Suprapubic skin (tissue), 4 donors: ENCODE data around the gene LRRFIP1. TPM values are rescaled to one million over a fixed set of nuclear protein-coding genes. Genes with fewer than 3 reads are reported as not detected.

ENCODE experiments used
- DNase-seq, 2 donors: peaks; one replicate each; pipeline ENCODE4 v3.0.0-alpha.2; 2019; ENCODE audit warnings: low spot score in 2 of 2
- H3K27ac ChIP-seq: fragments of 200-600 bp; sonication (generic); one replicate; pipeline ENCODE4 v1.5.1; 2019
- H3K27me3 ChIP-seq: fragments of 200-600 bp; sonication (generic); one replicate; pipeline ENCODE4 v1.5.1; 2019
- H3K36me3 ChIP-seq: fragments of 200-600 bp; sonication (generic); one replicate; pipeline ENCODE4 v1.5.1; 2019
- H3K4me1 ChIP-seq: fragments of 200-600 bp; sonication (generic); one replicate; pipeline ENCODE4 v1.5.1; 2019
- H3K4me3 ChIP-seq: fragments of 200-600 bp; sonication (generic); one replicate; pipeline ENCODE4 v1.5.1; 2019; ENCODE audit warnings: mild to moderate bottlenecking
- H3K9me3 ChIP-seq: fragments of 200-600 bp; sonication (generic); one replicate; pipeline ENCODE4 v1.5.1; 2019
- EP300 ChIP-seq: sonication (generic); formaldehyde crosslinking; IDR thresholded peaks from one replicate; pipeline ENCODE4 v1.6.1; 2017; ENCODE audit warnings: antibody characterized with exemption
- POLR2A ChIP-seq, 2 donors: fragments of 450-650 bp; IDR thresholded peaks; one replicate each; pipeline ENCODE4 v1.6.1; 2017; ENCODE audit warnings: antibody characterized with exemption in 2 of 2, mild to moderate bottlenecking in 2 of 2, moderate library complexity in 2 of 2
- POLR2AphosphoS5 ChIP-seq, 3 donors: sonication (generic); formaldehyde crosslinking; IDR thresholded peaks; one replicate each; pipeline ENCODE4 v1.6.1; 2017; ENCODE audit warnings: antibody characterized with exemption in 3 of 3
- WGBS: methylation state at CpG from one replicate; pipeline ENCODE4 v1.1.5; 2018; 5-methylcytosine and 5-hydroxymethylcytosine counted together
- total RNA-seq, 4 donors: library from RNA; depleted of rRNA; stranded (reverse); fragments of >200 nt; gene quantifications; one replicate each; pipeline ENCODE4 v1.1.0, GENCODE V29; 2016
- TF ChIP-seq, protein P1 (sequence below), 2 donors: fragments of 200-600 bp in 1 of 2; fragments of 450-650 bp in 1 of 2; sonication (generic) in 1 of 2; IDR thresholded peaks; one replicate each; pipeline ENCODE4 v1.5.1; 2016 to 2019; ENCODE audit warnings: antibody characterized with exemption in 2 of 2, mild to moderate bottlenecking in 1 of 2, moderate library complexity in 1 of 2

LRRFIP1 gene
- total RNA-seq, 4 donors from 2014 or later = 100 to 150 (median 109) TPM

- Histone ChIP-seq H3K36me3 (peaks cover 19% of the 10 kb centered on the region), H3K9me3 (no peaks in the 10 kb centered on the region), H3K4me1 (peaks cover 73% of the 10 kb centered on the region), H3K4me3 (no peak overlapping the region), H3K27ac (peak overlapping the region; percentile 62), H3K27me3 (no peaks in the 10 kb centered on the region)
- 82% methylated on average over 5 of the region's 5 CpGs for WGBS
- DNase-seq = no peak
- TF ChIP-seq POLR2A (IDR thresholded peaks at IDR 0.05) = no peak
These were observed 78.9 kb downstream of the LRRFIP1 start for GRCh38 chr2:237706257-237706656.

GRCh38 chr2:237708065-237708398 lies 80.6 kb downstream of the LRRFIP1 start:
- DNase-seq = no peak
- H3K27ac ChIP-seq = peak overlapping the region; percentile 62
- no peaks in the 10 kb centered on the region for H3K9me3 ChIP-seq
- 79% methylated on average over 3 of the region's 3 CpGs for WGBS
- no peak overlapping the region for H3K4me3 ChIP-seq
- peaks cover 63% of the 10 kb centered on the region for H3K4me1 ChIP-seq
- TF ChIP-seq EP300 = no peak
- TF ChIP-seq, protein P1, sequence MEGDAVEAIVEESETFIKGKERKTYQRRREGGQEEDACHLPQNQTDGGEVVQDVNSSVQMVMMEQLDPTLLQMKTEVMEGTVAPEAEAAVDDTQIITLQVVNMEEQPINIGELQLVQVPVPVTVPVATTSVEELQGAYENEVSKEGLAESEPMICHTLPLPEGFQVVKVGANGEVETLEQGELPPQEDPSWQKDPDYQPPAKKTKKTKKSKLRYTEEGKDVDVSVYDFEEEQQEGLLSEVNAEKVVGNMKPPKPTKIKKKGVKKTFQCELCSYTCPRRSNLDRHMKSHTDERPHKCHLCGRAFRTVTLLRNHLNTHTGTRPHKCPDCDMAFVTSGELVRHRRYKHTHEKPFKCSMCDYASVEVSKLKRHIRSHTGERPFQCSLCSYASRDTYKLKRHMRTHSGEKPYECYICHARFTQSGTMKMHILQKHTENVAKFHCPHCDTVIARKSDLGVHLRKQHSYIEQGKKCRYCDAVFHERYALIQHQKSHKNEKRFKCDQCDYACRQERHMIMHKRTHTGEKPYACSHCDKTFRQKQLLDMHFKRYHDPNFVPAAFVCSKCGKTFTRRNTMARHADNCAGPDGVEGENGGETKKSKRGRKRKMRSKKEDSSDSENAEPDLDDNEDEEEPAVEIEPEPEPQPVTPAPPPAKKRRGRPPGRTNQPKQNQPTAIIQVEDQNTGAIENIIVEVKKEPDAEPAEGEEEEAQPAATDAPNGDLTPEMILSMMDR (IDR thresholded peaks at IDR 0.05) = no peak
- TF ChIP-seq POLR2A (IDR thresholded peaks at IDR 0.05) = no peak
- no peak for TF ChIP-seq POLR2AphosphoS5 (IDR thresholded peaks at IDR 0.05)
- no peaks in the 10 kb centered on the region for H3K27me3 ChIP-seq
- peaks cover 26% of the 10 kb centered on the region for H3K36me3 ChIP-seq

GRCh38 chr2:237708491-237708890 lies 81.1 kb downstream of the LRRFIP1 start:
- DNase-seq = no peak
- TF ChIP-seq POLR2A (IDR thresholded peaks at IDR 0.05) (no peak), POLR2AphosphoS5 (IDR thresholded peaks at IDR 0.05) (no peak), EP300 (no peak)
- TF ChIP-seq, protein P1 (IDR thresholded peaks at IDR 0.05) = no peak
- WGBS = 89% methylated on average over 27 of the region's 27 CpGs
- Histone ChIP-seq H3K27ac (no peak overlapping the region), H3K36me3 (peaks cover 26% of the 10 kb centered on the region), H3K9me3 (no peaks in the 10 kb centered on the region), H3K4me3 (no peak overlapping the region), H3K4me1 (peaks cover 58% of the 10 kb centered on the region), H3K27me3 (no peaks in the 10 kb centered on the region)

DNA sequence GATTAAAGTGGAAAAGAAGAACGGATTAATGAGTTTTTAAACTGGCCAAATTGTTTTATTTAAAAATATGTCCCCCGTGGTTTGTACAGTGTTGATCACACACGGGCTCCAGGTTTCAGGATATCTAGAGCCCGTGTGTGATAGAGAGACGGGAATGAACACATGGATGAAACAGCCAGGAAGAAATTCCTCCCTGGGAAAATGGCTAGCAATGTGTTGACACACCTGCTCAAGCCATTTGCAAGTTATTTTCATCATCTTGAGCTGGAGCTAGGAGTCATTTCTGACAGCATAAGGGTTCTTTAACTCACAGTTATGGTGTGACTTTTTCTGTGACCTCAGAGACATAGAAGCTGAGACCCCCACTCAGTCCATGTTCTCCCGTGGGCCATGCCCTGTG lies 81.6 kb downstream of the LRRFIP1 start:
- H3K4me1 ChIP-seq = peaks cover 53% of the 10 kb centered on the region
- no peak overlapping the region for H3K27ac ChIP-seq
- no peaks in the 10 kb centered on the region for H3K9me3 ChIP-seq
- no peak overlapping the region for H3K4me3 ChIP-seq
- 71% methylated on average over 6 of the region's 6 CpGs for WGBS
- TF ChIP-seq POLR2AphosphoS5 (IDR thresholded peaks at IDR 0.05) (no peak), POLR2A (IDR thresholded peaks at IDR 0.05) (no peak), EP300 (no peak)
- TF ChIP-seq, protein P1 (IDR thresholded peaks at IDR 0.05) = no peak
- no peak for DNase-seq
- no peaks in the 10 kb centered on the region for H3K27me3 ChIP-seq
- peaks cover 26% of the 10 kb centered on the region for H3K36me3 ChIP-seq

DNA sequence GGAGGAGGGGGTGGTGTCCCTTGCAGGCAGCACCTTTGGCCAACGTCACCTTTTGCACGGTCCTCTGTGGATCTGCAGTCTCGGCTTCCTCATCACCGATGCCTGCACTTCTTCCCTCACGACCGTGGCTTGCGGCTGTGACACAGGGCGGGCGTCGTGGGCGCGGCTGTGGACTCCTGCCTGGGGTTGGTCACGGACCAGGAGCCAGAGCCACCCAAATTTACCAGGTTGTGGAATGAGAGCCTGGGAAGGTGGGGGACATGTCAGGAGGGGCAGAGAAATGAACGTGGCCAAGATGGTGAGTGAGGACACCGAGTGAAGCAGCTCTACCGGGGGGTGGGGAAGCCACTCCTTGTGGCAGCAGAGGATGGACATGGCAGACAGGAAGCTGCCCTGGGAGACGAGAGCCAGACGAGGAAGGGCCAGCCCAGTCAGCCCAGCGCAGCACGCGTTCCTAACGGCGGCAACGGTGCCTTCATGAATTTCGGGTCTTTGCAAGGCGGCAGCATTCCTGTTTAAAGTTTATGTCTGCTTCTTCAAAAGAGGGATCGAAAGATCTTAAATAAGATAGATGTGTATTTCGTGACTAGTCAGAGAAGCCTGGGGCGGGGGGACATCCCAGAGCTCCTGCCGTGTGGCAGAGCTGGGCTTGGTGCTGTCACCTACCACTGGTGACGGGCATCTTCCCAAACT lies 84.2 kb downstream of the LRRFIP1 start:
- no peaks in the 10 kb centered on the region for H3K9me3 ChIP-seq
- TF ChIP-seq, protein P1 (IDR thresholded peaks at IDR 0.05) = no peak
- TF ChIP-seq POLR2A (IDR thresholded peaks at IDR 0.05) = no peak
- TF ChIP-seq POLR2AphosphoS5 (IDR thresholded peaks at IDR 0.05) = no peak
- TF ChIP-seq EP300 = no peak
- no peak overlapping the region for H3K4me3 ChIP-seq
- H3K4me1 ChIP-seq = peaks cover 51% of the 10 kb centered on the region
- peaks cover 26% of the 10 kb centered on the region for H3K36me3 ChIP-seq
- no peak overlapping the region for H3K27ac ChIP-seq
- peak in 1 of 2 donors; percentile 59 for DNase-seq
- H3K27me3 ChIP-seq = no peaks in the 10 kb centered on the region
- whole genome bisulfite sequencing = 88% methylated on average over 31 of the region's 31 CpGs
